Stomach (tissue), 9 donors: ENCODE data around the gene DGAT2. TPM values are rescaled to one million over a fixed set of nuclear protein-coding genes. Genes with fewer than 3 reads are reported as not detected.

Source experiments
- DNase-seq, 2 donors: peaks; one replicate each; pipeline versions ENCODE4 v3.0.0 to v3.0.0-alpha.2; 2013 to 2019
- H3K27ac ChIP-seq, 5 donors: fragments of 200-600 bp in 4 of 5; sonication (generic) in 4 of 5; one replicate each; pipeline ENCODE4 v1.5.1; 2013 to 2019; ENCODE audit warnings: mild to moderate bottlenecking in 1 of 5, moderate library complexity in 1 of 5
- H3K27me3 ChIP-seq, 3 donors: fragments of 200-600 bp; sonication (generic); one replicate each; pipeline ENCODE4 v1.5.1; 2017 to 2019; ENCODE audit warnings: mixed run types in 1 of 3
- H3K36me3 ChIP-seq, 4 donors: fragments of 200-600 bp; sonication (generic); 1 replicate in 3 of 4; 2 replicates in 1 of 4; pipeline ENCODE4 v1.5.1; 2016 to 2019
- H3K4me1 ChIP-seq, 4 donors: fragments of 200-600 bp; sonication (generic); one replicate each; pipeline ENCODE4 v1.5.1; 2016 to 2019
- H3K4me3 ChIP-seq, 4 donors: fragments of 200-600 bp; sonication (generic) in 3 of 4; one replicate each; pipeline ENCODE4 v1.5.1; 2016 to 2019; ENCODE audit warnings: mild to moderate bottlenecking in 1 of 4
- H3K9me3 ChIP-seq, 4 donors: fragments of 200-600 bp; sonication (generic); one replicate each; pipeline ENCODE4 v1.5.1; 2016 to 2019
- EP300 ChIP-seq: sonication (generic); formaldehyde crosslinking; IDR thresholded peaks from one replicate; pipeline ENCODE4 v1.6.1; 2017; ENCODE audit warnings: antibody characterized with exemption
- POLR2A ChIP-seq, 4 donors: fragments of 450-650 bp; IDR thresholded peaks; one replicate each; pipeline ENCODE4 v1.6.1; 2016; ENCODE audit warnings: antibody characterized with exemption in 4 of 4, control low read depth in 2 of 4, mild to moderate bottlenecking in 1 of 4, moderate library complexity in 1 of 4
- POLR2AphosphoS5 ChIP-seq, 3 donors: sonication (generic); formaldehyde crosslinking; IDR thresholded peaks; one replicate each; pipeline ENCODE4 v1.6.1; 2016; ENCODE audit warnings: antibody characterized with exemption in 3 of 3
- WGBS, 5 donors: extraction: QIAGEN DNeasy Blood & Tissue Kit in 3 of 5; methylation state at CpG; one replicate each; pipeline versions ENCODE4 v1.1.5 to v1.1.7; 2013 to 2018; 5-methylcytosine and 5-hydroxymethylcytosine counted together
- intact Hi-C: fragments of 100-400 bp; cut with DNase I; formaldehyde crosslinking; loops from one replicate; pipeline ENCODE4 v1.15.1; 2023; ENCODE audit warnings: low total_unique reads
- polyA plus RNA-seq, 3 donors: library from polyadenylated mRNA; stranded (reverse); fragments of 200-250 nt; gene quantifications; one replicate each; pipeline ENCODE4 v1.2.3, GENCODE V29; 2013
- total RNA-seq, 5 donors: library from RNA; depleted of rRNA; stranded (reverse); fragments of >200 nt; gene quantifications; one replicate each; pipeline versions ENCODE4 v1.1.0 to v1.2.3, GENCODE V29; 2014 to 2016
- TF ChIP-seq, protein P1 (sequence below), 7 experiments: fragments of 450-650 bp in 4 of 7; fragments of 200-600 bp in 3 of 7; sonication (generic) in 3 of 7; IDR thresholded peaks; one replicate each; pipeline ENCODE4 v1.5.1; 2016 to 2019; ENCODE audit warnings: antibody characterized with exemption in 7 of 7, control low read depth in 2 of 7, mild to moderate bottlenecking in 1 of 7
- donor health status: healthy with polysubstance abuse.
- donor health status: Bipolar disorder and iron deficiency.
- donor health status: healthy.

DGAT2 gene
- total and polyA plus RNA-seq, 8 donors: 0.45 to 16.1 (median 3.7) TPM; not detected in 2

DNA sequence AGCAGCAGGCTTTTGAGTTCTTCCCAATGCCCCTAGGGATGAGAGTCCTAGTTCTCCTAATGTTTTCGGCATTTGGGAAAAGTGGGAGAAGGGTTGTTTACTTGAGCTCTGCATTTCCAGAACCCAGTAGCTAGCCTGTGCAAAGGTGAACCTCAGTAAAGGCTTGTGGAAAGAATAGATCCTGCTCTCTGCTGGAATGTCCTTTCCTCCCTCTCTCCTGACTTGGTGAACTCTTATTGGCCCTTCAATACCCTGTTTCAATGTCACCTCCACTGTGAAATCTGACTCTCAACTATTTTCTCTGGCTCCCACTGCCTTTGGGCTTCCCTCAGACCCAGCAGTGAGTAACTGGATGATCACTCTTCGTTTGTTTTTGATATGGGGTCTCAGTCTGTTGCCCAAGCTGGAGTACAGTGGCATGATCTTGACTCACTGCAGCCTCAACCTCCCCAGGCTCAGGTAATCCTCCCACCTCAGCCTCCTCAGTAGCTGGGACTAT lies 44.0 kb downstream of the DGAT2 start:
- intact Hi-C loops: no loop called here
- Histone ChIP-seq H3K27me3 (no peaks in the 10 kb centered on the region), H3K27ac (peak overlapping the region in 1 of 5 donors; percentile 97), H3K9me3 (no peaks in the 10 kb centered on the region), H3K36me3 (no peaks in the 10 kb centered on the region), H3K4me3 (no peak overlapping the region), H3K4me1 (peaks cover 19 to 30% (median 28%) of the 10 kb centered on the region in 4 donors)
- no peak for DNase-seq
- WGBS, 5 donors: 80 to 87% (median 85%) methylated on average over 2 of the region's 2 CpGs
- no peak for TF ChIP-seq POLR2A (IDR thresholded peaks at IDR 0.05)
- no peak for TF ChIP-seq EP300
- TF ChIP-seq, protein P1, sequence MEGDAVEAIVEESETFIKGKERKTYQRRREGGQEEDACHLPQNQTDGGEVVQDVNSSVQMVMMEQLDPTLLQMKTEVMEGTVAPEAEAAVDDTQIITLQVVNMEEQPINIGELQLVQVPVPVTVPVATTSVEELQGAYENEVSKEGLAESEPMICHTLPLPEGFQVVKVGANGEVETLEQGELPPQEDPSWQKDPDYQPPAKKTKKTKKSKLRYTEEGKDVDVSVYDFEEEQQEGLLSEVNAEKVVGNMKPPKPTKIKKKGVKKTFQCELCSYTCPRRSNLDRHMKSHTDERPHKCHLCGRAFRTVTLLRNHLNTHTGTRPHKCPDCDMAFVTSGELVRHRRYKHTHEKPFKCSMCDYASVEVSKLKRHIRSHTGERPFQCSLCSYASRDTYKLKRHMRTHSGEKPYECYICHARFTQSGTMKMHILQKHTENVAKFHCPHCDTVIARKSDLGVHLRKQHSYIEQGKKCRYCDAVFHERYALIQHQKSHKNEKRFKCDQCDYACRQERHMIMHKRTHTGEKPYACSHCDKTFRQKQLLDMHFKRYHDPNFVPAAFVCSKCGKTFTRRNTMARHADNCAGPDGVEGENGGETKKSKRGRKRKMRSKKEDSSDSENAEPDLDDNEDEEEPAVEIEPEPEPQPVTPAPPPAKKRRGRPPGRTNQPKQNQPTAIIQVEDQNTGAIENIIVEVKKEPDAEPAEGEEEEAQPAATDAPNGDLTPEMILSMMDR (IDR thresholded peaks at IDR 0.05): no peak
- TF ChIP-seq POLR2AphosphoS5 (IDR thresholded peaks at IDR 0.05): no peak

DNA sequence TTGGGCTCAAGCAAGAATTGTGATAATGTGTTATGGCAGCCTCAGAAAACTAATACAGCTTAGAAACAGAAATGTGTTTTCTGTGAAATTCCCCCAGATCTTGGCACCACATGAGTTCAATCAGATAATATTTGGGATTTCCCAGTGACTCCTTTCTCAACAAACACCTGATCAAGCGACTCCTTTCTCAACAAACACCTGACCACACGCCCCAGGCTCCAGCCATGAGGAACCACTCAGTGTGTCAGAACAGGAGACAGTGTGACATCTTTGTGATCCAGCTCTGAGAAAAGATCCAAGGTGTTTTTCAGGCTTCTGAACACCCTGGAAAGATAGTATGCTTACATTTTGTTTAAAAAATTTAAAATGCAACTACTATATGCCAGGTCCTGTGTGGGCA lies 44.5 kb downstream of the DGAT2 start:
- no peak for DNase-seq
- Histone ChIP-seq H3K27ac (peak overlapping the region in 3 of 5 donors; percentile 94 to 97 (median 96)), H3K4me3 (no peak overlapping the region), H3K9me3 (no peaks in the 10 kb centered on the region), H3K36me3 (no peaks in the 10 kb centered on the region), H3K4me1 (peaks cover 19 to 35% (median 30%) of the 10 kb centered on the region in 4 donors), H3K27me3 (no peaks in the 10 kb centered on the region)
- 59 to 76% (median 71%) methylated on average over 2 of the region's 2 CpGs for WGBS, 5 donors
- intact Hi-C loops: no loop called here
- TF ChIP-seq, protein P1 (IDR thresholded peaks at IDR 0.05): no peak
- TF ChIP-seq POLR2AphosphoS5 (IDR thresholded peaks at IDR 0.05) (no peak), EP300 (no peak), POLR2A (IDR thresholded peaks at IDR 0.05) (no peak)

DNA sequence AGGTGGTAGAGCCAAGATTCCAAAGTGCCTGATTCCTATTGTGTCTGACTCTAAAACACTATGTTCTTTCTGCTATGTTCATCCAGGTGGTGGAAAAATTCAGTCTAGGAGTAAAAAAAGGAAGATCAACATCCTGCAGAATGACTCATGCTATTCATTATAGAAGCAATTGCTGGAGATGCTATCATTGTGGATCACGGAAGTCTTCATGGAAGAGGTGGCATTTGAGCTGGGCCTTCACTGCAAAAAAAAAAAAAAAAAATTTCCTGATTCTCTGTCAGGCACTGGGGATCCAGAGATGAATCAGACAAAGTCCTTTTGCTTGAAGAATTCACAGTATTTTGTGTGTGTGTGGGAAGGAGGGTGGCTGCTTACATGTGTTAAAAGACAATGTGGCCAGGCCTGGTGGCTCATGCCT lies 45.1 kb downstream of the DGAT2 start:
- Histone ChIP-seq H3K9me3 (no peaks in the 10 kb centered on the region), H3K27me3 (no peaks in the 10 kb centered on the region), H3K27ac (peak overlapping the region in 4 of 5 donors; percentile 94 to 97 (median 95)), H3K4me3 (peak overlapping the region in 1 of 4 donors; percentile 97), H3K36me3 (no peaks in the 10 kb centered on the region), H3K4me1 (peaks cover 19 to 40% (median 33%) of the 10 kb centered on the region in 4 donors)
- WGBS, 5 donors: 72 to 85% (median 73%) methylated on average over 1 of the region's 1 CpG
- TF ChIP-seq, protein P1 (IDR thresholded peaks at IDR 0.05): no peak
- TF ChIP-seq EP300 (no peak), POLR2AphosphoS5 (IDR thresholded peaks at IDR 0.05) (no peak), POLR2A (IDR thresholded peaks at IDR 0.05) (no peak)
- DNase-seq: no peak
- intact Hi-C loops: no loop called here

DNA sequence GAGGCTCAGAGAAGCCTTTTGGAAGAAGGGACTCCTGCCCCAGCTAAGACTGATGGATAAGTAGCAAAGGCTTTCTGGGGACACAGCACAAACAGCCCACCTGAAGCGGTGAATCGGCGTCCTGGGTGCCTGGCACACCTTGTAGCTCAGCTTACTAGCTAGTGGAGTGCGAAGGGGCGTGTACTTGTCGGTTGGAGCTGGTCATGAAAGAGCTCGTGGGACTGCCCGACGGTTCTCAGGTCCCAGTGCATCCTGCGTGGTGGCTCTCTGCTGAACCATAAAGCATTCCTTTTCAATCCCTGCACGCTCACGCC lies 45.7 kb downstream of the DGAT2 start:
- Histone ChIP-seq H3K4me1 (peaks cover 19 to 47% (median 36%) of the 10 kb centered on the region in 4 donors), H3K36me3 (no peaks in the 10 kb centered on the region), H3K9me3 (no peaks in the 10 kb centered on the region), H3K4me3 (peak overlapping the region; percentile 89 to 97 (median 93)), H3K27ac (peak overlapping the region; percentile 73 to 97 (median 94)), H3K27me3 (no peaks in the 10 kb centered on the region)
- WGBS, 5 donors: 0 to 1% (median 1%) methylated on average over 7 to 12 of the region's 12 CpGs
- intact Hi-C loops: no loop called here
- no peak for DNase-seq
- TF ChIP-seq EP300 (no peak), POLR2A (IDR thresholded peaks at IDR 0.05) (no peak), POLR2AphosphoS5 (IDR thresholded peaks at IDR 0.05) (no peak)
- TF ChIP-seq, protein P1 (IDR thresholded peaks at IDR 0.05): no peak
